Ramos (cell line): ENCODE results near the gene EPS8.

ENCODE experiments used
- in situ Hi-C: fragments of 300-500 bp; cut with MboI; formaldehyde crosslinking; loops from one replicate; pipeline ENCODE4 v1.14.3; 2022; ENCODE audit warnings: low sequenced_read_pairs; ENCODE audit not compliant: unreplicated experiment

EPS8 gene

DNA sequence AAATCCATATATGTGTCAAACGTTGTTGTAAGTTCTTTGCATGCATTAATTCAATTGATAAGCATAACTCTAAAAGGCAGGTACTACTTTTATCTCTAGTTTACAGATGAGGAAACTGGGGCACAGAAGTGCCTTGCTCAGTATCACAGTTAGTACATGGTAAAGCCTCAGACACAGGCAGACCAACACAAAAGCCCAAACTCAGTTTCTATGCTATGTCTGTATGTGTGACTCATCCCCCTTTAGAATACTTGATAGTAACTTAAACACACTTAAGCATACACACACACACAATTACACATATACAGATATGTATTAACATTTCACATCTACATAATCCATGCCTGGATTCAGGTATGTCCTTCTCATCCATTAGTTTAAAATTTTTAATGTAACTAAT, 88.0 kb downstream of the EPS8 start:
- in situ Hi-C loops, result no loop called here

- in situ Hi-C loops, result no loop called here
Measured at GRCh38 chr12:15700595-15700994, 88.6 kb downstream of the EPS8 start.

DNA sequence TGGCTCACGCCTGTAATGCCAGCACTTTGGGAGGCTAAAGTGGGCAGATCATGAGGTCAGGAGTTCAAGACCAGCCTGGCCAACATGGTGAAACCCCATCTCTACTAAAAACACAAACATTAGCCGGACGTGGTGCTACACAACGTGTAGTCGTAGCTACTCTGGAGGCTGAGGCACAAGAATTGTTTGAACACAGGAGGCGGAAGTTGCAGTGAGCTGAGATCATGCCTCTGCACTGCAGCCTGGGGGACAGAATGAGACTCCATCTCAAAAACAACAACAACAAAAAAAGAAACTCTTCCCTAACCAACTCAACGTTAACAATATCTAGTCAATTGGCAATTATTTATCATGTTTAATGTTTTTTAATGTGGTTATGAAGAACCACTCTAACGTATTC, 89.3 kb downstream of the EPS8 start:
- in situ Hi-C loops, result no loop called here

GRCh38 chr12:15698377-15698871, 90.8 kb downstream of the EPS8 start:
- in situ Hi-C loops, result no loop called here

DNA sequence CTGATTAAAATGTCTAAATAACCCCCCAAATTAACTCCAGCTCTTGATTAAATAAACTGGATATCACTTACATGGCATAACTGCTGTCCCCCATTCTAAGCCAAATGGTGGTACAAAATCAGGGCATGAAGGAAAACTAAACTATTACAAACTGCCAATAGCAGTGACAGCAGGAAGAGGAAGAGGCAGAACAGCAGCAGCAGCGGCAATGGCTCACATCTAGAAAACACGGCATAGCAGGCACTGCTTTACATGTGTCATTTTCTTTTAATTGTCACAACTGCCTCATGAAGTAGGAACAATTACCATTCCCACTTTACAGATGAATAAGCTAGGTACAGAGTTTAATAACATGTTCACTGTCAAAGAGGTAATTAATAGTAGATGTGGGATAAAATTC, 92.0 kb downstream of the EPS8 start:
- in situ Hi-C loops, result no loop called here

DNA sequence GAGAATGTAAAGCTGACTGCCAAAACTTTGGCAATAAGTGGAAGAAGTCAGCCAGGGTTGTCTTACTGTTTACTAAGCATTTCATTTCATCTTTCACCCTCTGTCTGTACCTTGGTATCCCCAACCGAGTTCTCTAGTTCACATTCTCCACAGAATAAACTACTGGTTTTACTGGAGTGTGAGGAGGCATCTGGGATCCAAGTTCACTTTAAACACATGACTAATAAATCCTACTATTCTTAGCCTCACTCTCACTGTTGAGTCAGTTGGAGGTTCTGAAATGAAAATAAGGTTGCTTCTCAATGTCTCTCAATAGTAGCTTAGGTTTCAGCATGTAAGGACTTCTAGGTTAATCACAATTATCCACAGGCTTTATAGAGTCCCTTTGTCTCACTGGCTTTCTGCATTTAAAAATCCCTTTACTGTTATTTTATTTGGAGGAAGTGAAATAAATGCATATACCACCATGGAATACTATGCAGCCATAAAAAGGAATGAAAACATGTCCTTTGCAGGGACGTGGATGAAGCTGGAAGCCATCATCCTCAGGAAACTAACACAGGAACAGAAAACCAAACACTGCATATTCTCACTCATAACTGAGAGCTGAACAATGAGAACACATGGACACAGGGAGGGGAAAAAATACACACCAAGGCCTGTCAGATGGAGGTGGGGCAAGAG, 95.8 kb downstream of the EPS8 start:
- in situ Hi-C loops, result no loop called here

DNA sequence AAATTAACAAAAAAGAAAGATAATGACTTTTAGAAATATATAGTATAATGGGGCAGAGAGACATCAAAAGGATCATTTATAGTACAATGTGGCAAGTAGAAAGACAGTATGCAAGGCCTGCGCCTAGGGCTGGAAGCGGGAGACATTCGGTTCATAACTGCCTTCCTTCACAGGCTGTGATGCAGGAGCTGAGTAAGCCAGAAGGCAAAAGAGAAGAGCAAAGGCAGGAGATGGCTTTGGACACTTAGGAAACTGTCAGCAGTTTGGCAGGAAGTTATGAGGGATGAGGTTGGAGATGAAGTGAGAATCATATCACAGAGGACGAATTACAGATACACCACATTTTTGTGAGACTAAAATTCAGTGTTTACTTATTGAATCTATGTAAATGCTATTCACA, 97.8 kb downstream of the EPS8 start:
- in situ Hi-C loops, result no loop called here

DNA sequence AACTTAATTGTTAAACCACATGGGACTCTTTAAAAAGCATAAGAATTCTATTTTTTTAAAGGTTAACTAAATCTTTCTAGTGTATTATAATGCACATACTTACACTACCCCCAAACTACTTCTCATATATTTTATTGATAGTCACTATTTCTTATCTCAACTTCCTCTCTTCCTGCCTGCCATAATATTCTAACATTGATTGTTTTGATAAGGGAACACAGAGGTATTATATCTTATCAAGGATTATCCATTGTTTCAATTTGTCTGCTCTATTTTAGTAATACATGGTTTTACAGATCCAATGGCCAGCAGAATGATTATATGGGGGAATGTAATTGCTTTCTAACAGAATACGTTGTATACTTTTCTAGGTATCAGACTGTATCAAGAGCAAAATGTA, 98.9 kb downstream of the EPS8 start:
- in situ Hi-C loops, result no loop called here

DNA sequence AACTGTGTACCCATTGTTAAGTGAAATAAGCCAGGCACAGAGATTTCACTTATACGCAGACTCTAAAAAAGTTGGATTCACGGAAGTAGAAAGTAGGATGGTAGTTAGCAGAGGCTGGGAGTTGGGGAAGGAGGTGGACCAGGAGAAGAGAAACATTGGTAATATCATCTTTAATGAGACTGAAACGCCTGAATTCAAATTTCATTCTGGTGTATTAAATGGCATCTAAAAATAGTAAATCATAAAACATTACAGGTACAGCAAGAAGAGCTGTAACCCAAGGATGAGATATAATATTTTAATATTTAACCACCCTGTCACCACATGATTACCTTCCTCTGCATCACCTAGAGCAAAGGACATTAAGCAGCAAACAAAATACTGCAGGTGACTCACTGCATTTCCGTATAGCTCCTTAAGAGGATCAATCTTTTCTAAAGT, 99.4 kb downstream of the EPS8 start:
- in situ Hi-C loops, result no loop called here

- in situ Hi-C loops, result no loop called here
Measured at GRCh38 chr12:15688838-15689625, 100.2 kb downstream of the EPS8 start.

DNA sequence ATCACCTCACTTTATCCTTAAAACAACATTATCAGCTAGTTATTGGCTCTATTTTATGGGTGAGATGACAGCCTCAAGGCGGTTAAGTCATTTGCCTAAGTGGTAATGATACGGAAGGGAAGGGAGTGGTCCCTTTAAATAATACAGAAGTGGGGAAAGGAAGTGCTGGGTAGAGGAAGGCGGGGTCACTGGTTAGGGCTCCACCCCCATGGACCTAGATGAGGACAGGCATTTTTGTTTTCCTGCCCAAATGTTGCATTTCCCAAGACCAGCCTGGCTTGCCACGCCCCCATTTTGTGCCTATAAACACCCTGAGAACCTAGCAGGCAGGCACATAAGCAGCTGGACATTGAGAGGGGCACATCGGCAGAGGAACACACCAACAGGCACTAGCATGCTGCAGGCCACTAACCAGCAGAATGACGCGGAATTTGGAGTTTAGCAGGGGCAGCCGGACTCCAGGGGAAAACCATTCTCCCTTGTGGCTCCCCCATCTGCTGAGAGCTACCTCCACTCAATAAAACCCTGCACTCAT, 100.9 kb downstream of the EPS8 start:
- in situ Hi-C loops, result no loop called here

GRCh38 chr12:15687583-15687982, 101.6 kb downstream of the EPS8 start:
- in situ Hi-C loops, result no loop called here

GRCh38 chr12:15684896-15685658, 104.1 kb downstream of the EPS8 start:
- in situ Hi-C loops, result no loop called here

DNA sequence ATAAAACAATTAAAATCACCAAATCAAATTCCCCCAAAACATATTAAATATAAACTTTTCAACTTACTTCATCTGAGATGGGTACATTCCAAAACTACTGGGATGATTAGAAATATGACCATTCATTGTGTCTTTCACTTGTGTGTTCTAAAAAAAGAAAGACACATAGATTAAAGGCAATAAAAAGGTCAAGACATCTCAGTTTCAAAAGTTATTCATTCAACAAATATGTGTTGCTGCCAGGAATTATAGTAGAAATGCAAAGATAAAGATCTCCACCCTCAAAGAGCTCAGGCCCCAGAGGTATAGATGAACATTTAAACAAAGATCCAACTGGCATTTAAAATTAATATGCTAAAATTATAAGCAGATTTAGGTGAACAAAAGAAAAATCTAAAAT, 106.4 kb downstream of the EPS8 start:
- in situ Hi-C loops, result no loop called here

DNA sequence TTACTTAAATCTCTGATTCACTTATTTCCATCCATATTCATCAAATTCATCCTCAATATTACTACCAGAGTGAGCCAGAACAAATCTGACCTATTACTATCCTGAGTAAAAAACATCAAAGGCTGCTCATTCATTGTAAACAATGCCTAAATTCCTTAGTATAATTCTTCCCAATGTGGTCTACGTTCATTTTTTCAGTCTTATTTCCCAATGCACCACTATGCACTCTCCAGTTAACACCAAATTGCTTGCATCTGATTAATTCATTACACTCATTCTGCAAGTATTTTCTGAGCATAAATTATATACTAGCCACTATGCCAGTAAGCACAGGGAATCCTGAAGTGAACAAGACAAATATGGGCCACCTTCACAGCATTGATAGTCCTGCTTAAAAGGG, 110.0 kb downstream of the EPS8 start:
- in situ Hi-C loops, result no loop called here

DNA sequence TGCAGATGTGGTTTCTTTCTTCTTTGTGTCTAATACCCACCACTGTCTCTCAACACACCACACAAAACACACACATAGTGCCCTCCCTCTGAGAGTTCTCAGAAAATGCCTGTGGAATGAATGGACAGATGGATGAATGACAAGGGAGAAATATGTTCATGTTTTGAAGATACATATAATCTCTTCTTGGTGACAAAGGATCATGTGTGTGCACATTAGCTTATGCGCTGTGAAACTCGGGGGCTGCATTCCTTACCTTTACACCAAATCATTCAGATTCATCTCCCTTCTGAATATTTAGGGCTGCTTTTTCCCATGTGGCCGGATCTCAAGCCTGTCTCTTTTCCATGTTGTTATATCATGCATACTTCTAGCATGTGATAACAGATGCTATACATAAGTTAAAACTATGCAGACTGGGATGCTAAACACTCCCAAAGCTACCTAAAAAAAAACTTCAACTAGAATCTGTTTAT, 111.4 kb downstream of the EPS8 start:
- in situ Hi-C loops, result no loop called here

- in situ Hi-C loops, result no loop called here
Measured at GRCh38 chr12:15677228-15677627, 112.0 kb downstream of the EPS8 start.

DNA sequence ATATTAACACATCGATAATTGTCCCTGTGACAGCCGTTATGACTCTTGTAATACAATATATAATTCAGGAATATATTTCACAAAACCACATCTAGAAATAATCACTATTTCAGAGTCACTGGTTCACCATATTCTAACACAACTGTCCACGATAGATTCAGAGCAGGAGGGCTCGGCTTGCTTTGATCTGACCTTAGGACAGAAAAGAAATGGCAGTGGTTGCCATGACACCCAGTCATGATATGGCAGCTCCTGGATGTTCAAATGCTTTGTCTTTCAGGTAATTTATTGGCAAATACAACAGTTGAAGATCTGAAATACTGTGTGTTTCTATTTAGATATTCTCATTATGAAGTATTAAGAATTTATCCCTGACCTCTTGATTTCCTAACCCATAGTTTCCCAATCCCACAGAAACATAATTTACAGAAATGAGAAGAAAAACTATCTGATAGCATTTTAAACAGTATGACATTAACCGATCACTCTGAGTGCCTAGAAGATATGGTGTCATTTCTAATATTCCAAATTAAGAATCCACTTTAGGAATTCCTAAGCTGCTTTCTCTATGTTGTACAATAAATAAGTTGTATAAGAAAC, 116.4 kb downstream of the EPS8 start:
- in situ Hi-C loops, result no loop called here

GRCh38 chr12:15670756-15671155, 118.4 kb downstream of the EPS8 start:
- in situ Hi-C loops, result no loop called here

- in situ Hi-C loops, result no loop called here
Measured at GRCh38 chr12:15669256-15669948, 119.8 kb downstream of the EPS8 start.
